ENCODE data around the gene KARS1. TPM values are rescaled to one million over a fixed set of nuclear protein-coding genes. Genes with fewer than 3 reads are reported as not detected.

The KARS1 gene
- total and polyA plus RNA-seq, 2 of the 4 experiments (the other 2 are of a cell fraction): 122 to 228 TPM

DNA sequence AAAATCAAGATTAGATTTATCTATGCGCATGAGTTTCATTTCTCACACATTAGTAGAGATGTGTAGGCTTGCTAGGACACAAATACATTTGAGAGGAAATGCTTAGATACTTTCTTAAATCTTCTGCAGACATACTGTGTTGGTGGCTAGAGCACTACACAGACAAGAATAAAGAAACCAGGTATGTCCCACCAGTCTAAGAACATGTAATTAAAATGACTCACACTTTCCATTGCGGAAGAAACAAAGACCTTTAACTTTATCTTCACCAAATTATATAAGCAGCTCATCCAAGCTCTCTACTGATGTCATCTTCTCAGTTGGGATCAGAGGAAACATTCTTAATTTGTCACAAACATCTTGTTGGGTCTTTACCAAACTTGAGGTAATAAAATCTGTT, 68.7 kb downstream of the KARS1 start:
- no peak overlapping the region for H3K4me3 ChIP-seq (ENCODE audit: insufficient read depth, low read depth, low read length)
- no peaks in the 10 kb centered on the region for H3K9me3 ChIP-seq (ENCODE audit: control insufficient read depth, insufficient read depth, low read length)
- no peak overlapping the region for H4K91ac ChIP-seq (ENCODE audit: insufficient read depth, low read depth, low read length)
- no peak overlapping the region for H3K23ac ChIP-seq (ENCODE audit: low read depth, low read length)
- dilution Hi-C loops (cut with HindIII; ENCODE audit: low sequenced_read_pairs, unreplicated experiment): no loop called here
- peaks cover 40% of the 10 kb centered on the region for H3K36me3 ChIP-seq (ENCODE audit: control insufficient read depth, insufficient read depth, low read length)
- no peak overlapping the region for H2BK120ac ChIP-seq (ENCODE audit: low read depth, low read length)
- ChIA-PET CTCF (no interaction called here), POLR2A (ENCODE audit: unreplicated experiment) (no interaction called here)
- no peak overlapping the region for H2AFZ ChIP-seq (replicated peaks; ENCODE audit: low read length, poor library complexity)
- peaks cover 0 to 19% of the 10 kb centered on the region in 2 experiments; a peak in 3 of 4 replicates for H3K79me1 ChIP-seq (ENCODE audit: low read depth in 1 of 2, low read length in 2 of 2)
- no peak overlapping the region for H3K4me2 ChIP-seq (ENCODE audit: low read depth, low read length)
- in situ Hi-C loops (cut with MboI; ENCODE audit: low sequenced_read_pairs): loop anchor here (25.0 kb wide), 1 partner anchor 366 kb away; the partner anchor contains the start of genes CTRB1 and CTRB2
- no peak overlapping the region for H3K4ac ChIP-seq (ENCODE audit: low read depth, low read length)
- no peak overlapping the region for H2BK5ac ChIP-seq (ENCODE audit: low read depth, low read length, poor library complexity, severe bottlenecking)
- no peak for DNase-seq
- BruUV-seq (replicated peaks): no TSS peak
- no peak overlapping the region for H4K5ac ChIP-seq (ENCODE audit: low read depth, low read length)
- no peak overlapping the region for H2AK5ac ChIP-seq (ENCODE audit: low read depth, low read length)
- H3K18ac ChIP-seq (ENCODE audit: low read depth, low read length): no peak overlapping the region
- no peak for ATAC-seq (ENCODE audit: low read depth)
- H3K14ac ChIP-seq (replicated peaks; ENCODE audit: low read depth, low read length): no peak overlapping the region
- no CpG with 5 or more reads among the region's 2 CpGs for WGBS, 2 experiments (ENCODE audit: extremely low coverage in 2 of 2, insufficient read length in 1 of 2)
- no peaks in the 10 kb centered on the region for H4K20me1 ChIP-seq (ENCODE audit: insufficient read depth, low read length)
- H3K56ac ChIP-seq (ENCODE audit: extremely low read depth, insufficient read depth, low read length): no peak overlapping the region
- peaks cover 3% of the 10 kb centered on the region; the same call in 1 of the 2 replicates for H3K9me1 ChIP-seq (ENCODE audit: insufficient read depth, low read length)
- H2BK20ac ChIP-seq (ENCODE audit: low read depth, low read length): no peak overlapping the region
- intact Hi-C loops (cut with micrococcal nuclease): no loop called here
- H3K4me1 ChIP-seq (ENCODE audit: control insufficient read depth, insufficient read depth, low read length): no peaks in the 10 kb centered on the region
- no peaks in the 10 kb centered on the region for H3K27me3 ChIP-seq (ENCODE audit: control insufficient read depth, insufficient read depth, low read length)
- no peak overlapping the region for H3K9ac ChIP-seq (ENCODE audit: low read depth, low read length)
- no peak for TF ChIP-seq CEBPB (IDR thresholded peaks at IDR 0.05; ENCODE audit: low read depth, low read length)
- TF ChIP-seq, protein P1, sequence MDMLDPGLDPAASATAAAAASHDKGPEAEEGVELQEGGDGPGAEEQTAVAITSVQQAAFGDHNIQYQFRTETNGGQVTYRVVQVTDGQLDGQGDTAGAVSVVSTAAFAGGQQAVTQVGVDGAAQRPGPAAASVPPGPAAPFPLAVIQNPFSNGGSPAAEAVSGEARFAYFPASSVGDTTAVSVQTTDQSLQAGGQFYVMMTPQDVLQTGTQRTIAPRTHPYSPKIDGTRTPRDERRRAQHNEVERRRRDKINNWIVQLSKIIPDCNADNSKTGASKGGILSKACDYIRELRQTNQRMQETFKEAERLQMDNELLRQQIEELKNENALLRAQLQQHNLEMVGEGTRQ (IDR thresholded peaks at IDR 0.05; ENCODE audit: low read depth, low read length): no peak
- TF ChIP-seq, protein P2, sequence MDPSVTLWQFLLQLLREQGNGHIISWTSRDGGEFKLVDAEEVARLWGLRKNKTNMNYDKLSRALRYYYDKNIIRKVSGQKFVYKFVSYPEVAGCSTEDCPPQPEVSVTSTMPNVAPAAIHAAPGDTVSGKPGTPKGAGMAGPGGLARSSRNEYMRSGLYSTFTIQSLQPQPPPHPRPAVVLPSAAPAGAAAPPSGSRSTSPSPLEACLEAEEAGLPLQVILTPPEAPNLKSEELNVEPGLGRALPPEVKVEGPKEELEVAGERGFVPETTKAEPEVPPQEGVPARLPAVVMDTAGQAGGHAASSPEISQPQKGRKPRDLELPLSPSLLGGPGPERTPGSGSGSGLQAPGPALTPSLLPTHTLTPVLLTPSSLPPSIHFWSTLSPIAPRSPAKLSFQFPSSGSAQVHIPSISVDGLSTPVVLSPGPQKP (IDR thresholded peaks at IDR 0.05; ENCODE audit: borderline replicate concordance, low read depth, low read length): no peak
- TF ChIP-seq MAFK (IDR thresholded peaks at IDR 0.05; ENCODE audit: low read depth, low read length): no peak
- no peak for TF ChIP-seq MXI1 (IDR thresholded peaks at IDR 0.05; ENCODE audit: borderline replicate concordance, low read depth, low read length)
- no peak for TF ChIP-seq RCOR1 (IDR thresholded peaks at IDR 0.05; ENCODE audit: insufficient replicate concordance, low read length)
- TF ChIP-seq RAD21 (IDR thresholded peaks at IDR 0.05; ENCODE audit: low read length): no peak
- TF ChIP-seq NFE2L2 (IDR thresholded peaks at IDR 0.05; ENCODE audit: low read depth, low read length): no peak
- no peak for TF ChIP-seq BHLHE40 (IDR thresholded peaks at IDR 0.05; ENCODE audit: low read depth, low read length)
- no peak for TF ChIP-seq FOS (IDR thresholded peaks at IDR 0.05; ENCODE audit: low read depth, low read length)
- TF ChIP-seq POLR2A (IDR thresholded peaks at IDR 0.05; ENCODE audit: low read depth, low read length): no peak
- TF ChIP-seq, protein P3, sequence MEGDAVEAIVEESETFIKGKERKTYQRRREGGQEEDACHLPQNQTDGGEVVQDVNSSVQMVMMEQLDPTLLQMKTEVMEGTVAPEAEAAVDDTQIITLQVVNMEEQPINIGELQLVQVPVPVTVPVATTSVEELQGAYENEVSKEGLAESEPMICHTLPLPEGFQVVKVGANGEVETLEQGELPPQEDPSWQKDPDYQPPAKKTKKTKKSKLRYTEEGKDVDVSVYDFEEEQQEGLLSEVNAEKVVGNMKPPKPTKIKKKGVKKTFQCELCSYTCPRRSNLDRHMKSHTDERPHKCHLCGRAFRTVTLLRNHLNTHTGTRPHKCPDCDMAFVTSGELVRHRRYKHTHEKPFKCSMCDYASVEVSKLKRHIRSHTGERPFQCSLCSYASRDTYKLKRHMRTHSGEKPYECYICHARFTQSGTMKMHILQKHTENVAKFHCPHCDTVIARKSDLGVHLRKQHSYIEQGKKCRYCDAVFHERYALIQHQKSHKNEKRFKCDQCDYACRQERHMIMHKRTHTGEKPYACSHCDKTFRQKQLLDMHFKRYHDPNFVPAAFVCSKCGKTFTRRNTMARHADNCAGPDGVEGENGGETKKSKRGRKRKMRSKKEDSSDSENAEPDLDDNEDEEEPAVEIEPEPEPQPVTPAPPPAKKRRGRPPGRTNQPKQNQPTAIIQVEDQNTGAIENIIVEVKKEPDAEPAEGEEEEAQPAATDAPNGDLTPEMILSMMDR (conservative IDR thresholded peaks at IDR 0.05; ENCODE audit: low read depth, low read length): no peak
- no peak for TF ChIP-seq MAZ (IDR thresholded peaks at IDR 0.05; ENCODE audit: borderline replicate concordance, low read depth, low read length)
- no peak for TF ChIP-seq RFX5 (IDR thresholded peaks at IDR 0.05; ENCODE audit: low read depth, low read length)
- TF ChIP-seq CHD1 (IDR thresholded peaks at IDR 0.05; ENCODE audit: low read depth, low read length): no peak
- TF ChIP-seq SMC3 (IDR thresholded peaks at IDR 0.05; ENCODE audit: low read depth, low read length): no peak
- H2BK15ac ChIP-seq (ENCODE audit: low read depth, low read length): no peak overlapping the region
- H4K8ac ChIP-seq (ENCODE audit: low read depth in 2 of 2, low read length in 2 of 2): no peak overlapping the region
- no peak overlapping the region for H3K27ac ChIP-seq (ENCODE audit: insufficient read depth, low read length)
- no peak overlapping the region for H2AK9ac ChIP-seq (replicated peaks; ENCODE audit: low read depth, low read length, poor library complexity)
